ENCODE results near the gene TMEM225B. TPM values are rescaled to one million over a fixed set of nuclear protein-coding genes. Genes with fewer than 3 reads are reported as not detected.
"Not testable (repeated sequence)": the region's sequence is repeated elsewhere in the genome, so short reads cannot be mapped to it uniquely, and the experiment has no call there.

Gene TMEM225B
- total RNA-seq, 3 donors from 2014 or later, result 0.58 to 1.2 (median 0.82) TPM

DNA sequence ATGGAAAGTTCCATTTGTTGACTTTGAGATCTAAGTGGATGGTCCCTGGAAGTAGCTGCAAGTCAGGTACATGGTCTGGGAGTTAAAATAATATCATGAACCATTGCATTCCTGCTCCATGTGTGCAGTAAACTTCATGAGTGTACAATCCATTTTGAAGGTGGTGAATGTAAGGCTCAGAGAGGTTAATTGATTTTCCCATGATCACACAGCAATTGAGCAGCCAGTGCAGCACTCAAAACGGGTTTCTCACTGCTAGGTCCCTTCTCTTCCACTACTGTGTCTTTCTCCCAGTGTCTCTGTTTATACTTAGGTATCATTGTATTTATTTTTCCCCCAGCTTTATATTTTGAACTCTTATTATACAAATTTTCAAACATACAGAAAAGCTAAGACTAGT, 28.6 kb downstream of the TMEM225B start:
- ATAC-seq, result no peak
- H3K36me3 ChIP-seq (ENCODE audit: low read depth), result peaks cover 8% of the 10 kb centered on the region
- no peaks in the 10 kb centered on the region for H3K9me3 ChIP-seq
- no peaks in the 10 kb centered on the region for H3K4me1 ChIP-seq (ENCODE audit: low read depth)
- H3K4me3 ChIP-seq, result no peak overlapping the region
- no peak for DNase-seq
- TF ChIP-seq, protein P1, sequence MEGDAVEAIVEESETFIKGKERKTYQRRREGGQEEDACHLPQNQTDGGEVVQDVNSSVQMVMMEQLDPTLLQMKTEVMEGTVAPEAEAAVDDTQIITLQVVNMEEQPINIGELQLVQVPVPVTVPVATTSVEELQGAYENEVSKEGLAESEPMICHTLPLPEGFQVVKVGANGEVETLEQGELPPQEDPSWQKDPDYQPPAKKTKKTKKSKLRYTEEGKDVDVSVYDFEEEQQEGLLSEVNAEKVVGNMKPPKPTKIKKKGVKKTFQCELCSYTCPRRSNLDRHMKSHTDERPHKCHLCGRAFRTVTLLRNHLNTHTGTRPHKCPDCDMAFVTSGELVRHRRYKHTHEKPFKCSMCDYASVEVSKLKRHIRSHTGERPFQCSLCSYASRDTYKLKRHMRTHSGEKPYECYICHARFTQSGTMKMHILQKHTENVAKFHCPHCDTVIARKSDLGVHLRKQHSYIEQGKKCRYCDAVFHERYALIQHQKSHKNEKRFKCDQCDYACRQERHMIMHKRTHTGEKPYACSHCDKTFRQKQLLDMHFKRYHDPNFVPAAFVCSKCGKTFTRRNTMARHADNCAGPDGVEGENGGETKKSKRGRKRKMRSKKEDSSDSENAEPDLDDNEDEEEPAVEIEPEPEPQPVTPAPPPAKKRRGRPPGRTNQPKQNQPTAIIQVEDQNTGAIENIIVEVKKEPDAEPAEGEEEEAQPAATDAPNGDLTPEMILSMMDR (IDR thresholded peaks at IDR 0.05), result no peak
- intact Hi-C loops (cut with DNase I, micrococcal nuclease), result no loop called here

DNA sequence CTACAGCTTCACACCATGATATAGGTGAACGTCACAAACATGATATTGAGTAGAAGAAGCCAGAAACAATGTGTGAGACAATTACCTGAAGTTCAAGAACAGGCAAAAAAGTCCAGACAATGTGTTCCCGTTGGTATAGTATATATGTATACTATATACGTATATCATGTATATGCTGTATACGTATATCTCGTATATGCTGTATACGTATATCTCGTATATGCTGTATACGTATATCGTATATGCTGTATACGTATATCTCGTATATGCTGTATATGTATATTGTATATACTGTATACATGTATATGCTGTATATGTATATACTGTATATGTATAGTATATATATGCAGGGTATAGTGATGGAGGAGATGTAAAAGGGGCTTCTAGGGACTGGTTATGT, 29.4 kb downstream of the TMEM225B start:
- TF ChIP-seq, protein P1 (IDR thresholded peaks at IDR 0.05), result no peak
- intact Hi-C loops (cut with DNase I, micrococcal nuclease), result no loop called here
- ATAC-seq, result no peak
- no peak for DNase-seq
- H3K9me3 ChIP-seq, result no peaks in the 10 kb centered on the region
- peaks cover 8% of the 10 kb centered on the region for H3K36me3 ChIP-seq (ENCODE audit: low read depth)
- H3K4me3 ChIP-seq, result no peak overlapping the region
- H3K4me1 ChIP-seq (ENCODE audit: low read depth), result no peaks in the 10 kb centered on the region

DNA sequence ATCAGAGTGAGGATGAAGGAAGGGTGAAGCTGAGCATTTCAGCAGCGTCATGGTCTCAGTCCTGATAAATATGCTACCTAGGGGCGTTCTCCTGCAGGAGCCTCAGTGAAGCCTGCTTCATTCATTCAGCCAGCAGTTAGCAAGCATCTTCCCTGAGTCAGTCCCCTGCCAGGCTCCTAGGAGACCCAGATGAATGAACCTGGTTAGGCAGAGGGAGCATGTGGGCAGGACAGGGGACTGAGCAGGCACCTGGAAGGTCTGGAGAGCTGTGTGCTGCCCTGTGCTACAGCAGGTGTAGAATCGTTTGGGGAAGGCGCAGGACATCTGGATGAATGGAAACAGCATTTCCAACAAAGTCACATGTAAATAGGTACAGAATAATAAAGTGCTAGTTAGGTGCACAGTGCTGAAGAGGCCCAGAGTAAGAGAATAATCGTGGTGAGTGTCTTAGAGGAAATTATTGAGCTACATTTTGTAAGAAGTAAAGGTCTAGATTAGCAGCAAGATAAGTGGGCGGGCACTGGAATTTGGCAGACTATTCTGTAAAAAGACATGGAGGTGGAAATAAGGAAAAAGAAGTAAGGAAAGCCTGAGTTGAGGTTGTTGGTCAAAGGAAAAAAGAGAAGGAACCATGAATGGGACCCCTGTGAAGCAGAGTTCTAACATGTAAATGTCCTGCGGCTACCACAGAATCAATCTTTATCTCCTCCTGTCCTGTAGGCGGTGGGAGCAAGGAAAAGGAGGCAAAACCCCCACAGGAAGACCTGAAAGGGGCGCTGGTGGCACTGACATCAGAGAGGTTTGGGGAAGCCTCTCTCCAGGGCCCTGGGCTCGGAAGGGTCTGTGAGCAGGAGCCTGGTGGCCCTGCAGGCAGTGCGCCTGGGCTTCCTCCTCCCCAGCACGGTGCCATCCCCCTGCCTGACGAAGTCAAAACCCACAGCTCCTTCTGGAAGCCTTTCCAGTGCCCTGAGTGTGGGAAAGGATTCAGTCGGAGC, 30.7 kb downstream of the TMEM225B start:
- TF ChIP-seq, protein P1 (IDR thresholded peaks at IDR 0.05), result no peak
- no peaks in the 10 kb centered on the region for H3K4me1 ChIP-seq (ENCODE audit: low read depth)
- no peak for DNase-seq

DNA sequence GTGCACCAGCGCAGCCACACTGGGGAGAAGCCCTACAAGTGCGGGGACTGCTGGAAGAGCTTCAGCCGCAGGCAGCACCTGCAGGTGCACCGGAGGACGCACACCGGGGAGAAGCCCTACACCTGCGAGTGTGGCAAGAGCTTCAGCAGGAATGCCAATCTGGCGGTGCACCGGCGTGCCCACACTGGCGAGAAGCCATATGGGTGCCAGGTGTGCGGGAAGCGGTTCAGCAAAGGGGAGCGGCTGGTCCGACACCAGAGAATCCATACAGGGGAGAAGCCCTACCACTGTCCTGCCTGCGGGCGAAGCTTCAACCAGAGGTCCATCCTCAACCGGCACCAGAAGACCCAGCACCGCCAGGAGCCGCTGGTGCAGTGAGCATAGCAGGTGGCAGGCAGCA, 31.6 kb downstream of the TMEM225B start:
- TF ChIP-seq, protein P1 (IDR thresholded peaks at IDR 0.05), result no peak
- Histone ChIP-seq H3K4me1 (ENCODE audit: low read depth) (no peaks in the 10 kb centered on the region), H3K4me3 (no peak overlapping the region), H3K9me3 (no peaks in the 10 kb centered on the region), H3K36me3 (ENCODE audit: low read depth) (peaks cover 8% of the 10 kb centered on the region)
- DNase-seq, result no peak
- ATAC-seq, result no peak
- intact Hi-C loops (cut with DNase I, micrococcal nuclease), result no loop called here

More for the DNA sequence above, 30.7 kb downstream of the TMEM225B start:
- ATAC-seq, result no peak
- H3K36me3 ChIP-seq (ENCODE audit: low read depth), result peaks cover 8% of the 10 kb centered on the region
- intact Hi-C loops (cut with DNase I, micrococcal nuclease), result no loop called here
- no peak overlapping the region for H3K4me3 ChIP-seq
- H3K9me3 ChIP-seq, result no peaks in the 10 kb centered on the region

DNA sequence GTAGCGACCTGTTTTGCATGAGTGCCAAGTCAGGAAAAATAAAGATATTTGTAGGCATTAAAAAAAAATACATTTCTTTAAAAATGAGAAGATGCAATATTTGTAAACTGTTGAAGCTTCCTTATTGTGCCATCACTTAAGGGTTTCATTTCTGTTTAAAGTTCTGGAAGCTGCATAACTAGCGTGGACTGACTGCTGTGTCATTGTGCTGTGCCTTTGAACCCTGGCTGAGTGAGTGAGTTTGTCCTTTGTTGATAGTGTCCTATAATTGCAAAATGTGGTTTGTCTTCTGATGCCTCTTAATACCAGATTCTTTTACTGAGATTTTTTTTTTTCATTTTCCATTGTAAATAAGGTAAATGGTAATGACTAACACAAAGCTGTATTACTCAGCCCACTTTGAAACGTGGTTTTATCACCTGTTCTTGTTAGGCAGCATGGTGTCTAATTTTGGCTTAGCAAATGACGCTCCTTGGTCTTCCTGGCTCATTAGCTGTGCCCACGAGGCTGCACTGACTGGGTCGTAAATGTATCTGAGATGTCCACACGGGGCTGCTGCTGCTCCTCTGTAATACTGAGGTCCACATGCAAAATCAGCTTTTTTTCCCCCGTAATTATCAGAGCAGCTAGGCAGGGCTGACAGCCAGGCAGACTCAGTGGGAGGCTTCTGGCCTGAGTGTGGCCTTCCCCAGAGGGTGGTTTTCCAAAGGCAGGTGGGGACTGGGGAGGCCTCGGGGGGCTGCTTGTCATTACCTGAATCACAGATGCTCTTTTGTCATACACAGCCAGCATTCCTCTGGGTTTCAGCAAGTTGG, 33.4 kb downstream of the TMEM225B start:
- Histone ChIP-seq H3K9me3 (no peaks in the 10 kb centered on the region), H3K4me3 (no peak overlapping the region), H3K4me1 (ENCODE audit: low read depth) (no peaks in the 10 kb centered on the region), H3K36me3 (ENCODE audit: low read depth) (peaks cover 8% of the 10 kb centered on the region)
- intact Hi-C loops (cut with DNase I, micrococcal nuclease), result no loop called here
- TF ChIP-seq, protein P1 (IDR thresholded peaks at IDR 0.05), result no peak
- ATAC-seq, result peak; percentile 44
- peak in 1 of 3 donors; percentile 12 for DNase-seq

DNA sequence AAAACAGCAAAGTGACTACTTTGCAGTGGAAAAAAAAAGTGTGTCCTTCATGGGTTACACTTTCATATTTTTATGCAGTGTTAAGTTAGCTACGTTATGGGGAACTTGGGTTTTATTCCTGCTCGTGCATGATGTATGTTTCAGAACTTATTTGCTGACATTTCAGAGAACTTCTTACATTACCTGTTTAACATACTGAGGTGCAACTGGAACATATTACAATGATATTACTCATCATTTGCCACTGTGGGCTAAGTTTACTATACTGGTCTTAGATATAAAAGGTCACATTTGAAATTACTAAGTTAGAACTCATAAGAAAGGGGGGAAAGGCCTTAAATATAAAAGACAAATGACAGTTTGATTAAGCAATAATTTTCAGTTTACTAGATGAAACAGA, 39.3 kb downstream of the TMEM225B start:
- H3K36me3 ChIP-seq (ENCODE audit: low read depth); H3K9me3 ChIP-seq; ATAC-seq; DNase-seq; H3K4me1 ChIP-seq (ENCODE audit: low read depth); intact Hi-C loops (cut with DNase I, micrococcal nuclease); H3K4me3 ChIP-seq: not testable (repeated sequence)
